GM03348 (cell line): Measurements from ENCODE around the gene ANKLE2.

ENCODE experiments used
- DNase-seq: peaks from one replicate; pipeline ENCODE4 v3.0.0; 2012; ENCODE audit warnings: low spot score

The ANKLE2 gene

DNA sequence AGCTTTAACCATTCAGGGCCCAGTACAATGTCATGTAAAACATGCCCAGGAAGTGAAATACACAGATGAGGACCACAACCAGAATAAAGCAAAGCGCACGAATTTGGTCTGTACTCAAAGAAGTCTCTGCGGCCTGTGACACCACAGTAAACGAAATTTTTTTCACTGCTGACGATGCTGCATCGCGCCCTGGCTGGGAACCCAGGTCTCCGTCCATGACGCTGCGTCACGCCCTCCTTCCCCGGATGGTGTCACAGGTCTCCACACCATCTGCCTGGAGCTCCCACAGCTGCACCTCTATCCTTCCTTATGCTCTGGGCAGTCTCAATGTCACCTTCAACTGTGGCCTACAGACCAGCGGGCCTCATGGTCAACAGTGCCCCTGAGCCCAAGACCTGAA, 17.8 kb downstream of the ANKLE2 start:
- DNase-seq: no peak

GRCh38 chr12:132741620-132742019, 20.0 kb downstream of the ANKLE2 start:
- DNase-seq: no peak

GRCh38 chr12:132740652-132741051, 21.0 kb downstream of the ANKLE2 start:
- DNase-seq: no peak

DNA sequence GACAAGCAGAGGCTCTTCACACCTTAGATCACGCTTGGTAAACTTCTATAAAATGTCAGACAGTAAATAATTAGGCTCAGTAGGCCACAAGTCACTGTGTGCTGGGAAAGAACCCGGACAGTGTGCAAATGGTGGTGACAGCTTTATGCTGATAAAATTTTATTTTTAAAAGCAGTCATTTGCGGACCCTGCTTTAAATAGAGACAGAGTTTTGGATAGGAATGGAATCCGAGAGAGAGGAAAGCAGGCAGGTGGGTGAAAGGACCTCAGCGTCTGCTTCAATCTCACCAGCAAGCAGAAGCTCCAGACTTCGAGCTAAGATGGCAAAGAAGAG, 21.4 kb downstream of the ANKLE2 start:
- no peak for DNase-seq

DNA sequence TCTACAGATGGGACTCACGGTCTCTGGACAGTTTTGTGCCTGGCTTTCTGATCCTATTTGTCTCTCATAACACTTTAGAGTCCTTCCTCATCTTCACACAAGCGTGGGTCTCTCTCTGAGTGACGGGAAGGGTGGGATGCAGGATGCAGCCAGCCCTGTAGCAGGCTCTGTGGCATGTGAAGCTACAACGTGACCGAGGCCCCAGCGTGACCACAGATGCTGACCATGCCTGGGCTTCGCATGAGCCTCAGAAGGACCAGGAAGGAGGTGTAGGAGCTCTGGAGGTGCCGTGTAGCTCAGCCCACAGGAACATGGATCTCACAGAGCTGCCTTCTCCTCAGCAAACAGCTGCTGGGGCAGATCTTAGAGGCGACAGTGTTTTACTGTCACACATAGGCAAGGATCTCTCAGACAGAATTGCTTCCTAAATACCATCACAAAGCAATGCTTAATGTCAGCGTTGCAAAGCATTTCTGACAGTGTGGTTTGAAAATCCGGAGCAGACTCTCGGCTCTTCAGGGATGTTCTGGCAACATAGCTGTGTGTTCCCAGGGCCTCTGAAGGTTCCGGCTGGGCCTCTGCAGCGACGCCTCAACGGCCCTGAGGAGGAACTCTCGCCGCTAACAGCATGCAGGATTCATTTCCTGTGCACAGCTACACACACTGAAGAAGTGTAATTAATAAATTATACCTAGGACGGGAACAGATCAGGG, 21.9 kb downstream of the ANKLE2 start:
- no peak for DNase-seq

DNA sequence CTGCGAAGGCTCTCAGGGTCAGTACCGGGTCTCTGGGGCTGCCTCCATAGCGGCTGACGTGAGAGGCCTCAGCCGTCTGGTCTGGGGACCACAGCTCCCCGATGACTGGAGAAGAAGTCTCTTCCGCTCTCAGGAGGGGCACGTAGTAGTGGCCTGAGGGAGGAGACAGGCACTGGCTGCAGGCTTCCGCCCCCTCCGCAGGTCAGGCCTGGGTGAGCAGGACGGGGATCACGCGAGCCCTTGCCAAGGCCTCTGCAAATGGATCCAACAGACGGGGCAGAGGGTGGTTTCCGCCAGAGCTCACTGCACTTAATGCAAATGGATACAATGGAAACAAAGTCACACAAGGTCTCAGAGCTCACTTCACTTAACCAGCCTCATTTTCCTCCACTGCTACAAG, 24.7 kb downstream of the ANKLE2 start:
- DNase-seq: no peak

GRCh38 chr12:132736378-132736777, 25.3 kb downstream of the ANKLE2 start:
- no peak for DNase-seq

DNA sequence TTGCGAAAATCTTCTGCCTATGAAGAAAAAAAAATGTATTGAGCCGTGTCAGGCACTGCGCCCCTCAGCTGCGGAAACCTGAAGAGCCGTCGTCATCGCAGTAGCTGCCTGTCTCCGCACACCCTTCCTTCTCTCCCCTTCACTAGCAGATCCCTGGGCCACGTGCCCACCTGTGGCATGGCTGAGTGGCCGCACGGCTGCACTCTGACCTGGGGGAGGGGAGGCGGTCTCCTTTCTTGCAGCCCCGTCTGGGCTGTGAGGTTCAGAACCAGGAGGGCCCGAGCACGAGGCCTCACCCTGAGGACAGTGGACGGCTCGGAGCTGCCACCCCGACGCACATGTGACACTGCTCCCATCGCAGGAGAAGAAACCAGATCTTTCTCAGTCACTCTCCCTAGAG, 26.1 kb downstream of the ANKLE2 start:
- no peak for DNase-seq

- DNase-seq: no peak
Measured at GRCh38 chr12:132734206-132734605, 27.4 kb downstream of the ANKLE2 start.

- no peak for DNase-seq
Measured at GRCh38 chr12:132731574-132731973, 30.1 kb downstream of the ANKLE2 start.

DNA sequence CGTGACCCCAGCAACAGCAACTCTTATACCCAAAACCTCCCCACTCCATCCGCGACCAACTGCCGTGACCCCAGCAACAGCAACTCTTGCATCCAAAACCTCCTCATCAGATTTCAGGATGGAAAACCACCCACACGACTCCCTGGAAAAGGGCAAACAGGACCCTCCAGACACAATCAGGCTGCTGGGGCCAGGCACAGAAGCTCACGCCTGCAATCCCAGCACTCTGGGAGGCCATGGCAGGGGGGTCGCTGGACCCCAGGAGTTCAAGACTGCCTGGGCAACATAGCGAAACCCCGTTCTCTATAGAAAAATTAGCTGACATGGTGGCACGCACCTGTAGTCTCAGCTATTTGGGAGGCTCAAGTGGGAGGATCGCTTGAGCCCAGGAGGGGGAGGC, 31.3 kb downstream of the ANKLE2 start:
- DNase-seq: no peak

DNA sequence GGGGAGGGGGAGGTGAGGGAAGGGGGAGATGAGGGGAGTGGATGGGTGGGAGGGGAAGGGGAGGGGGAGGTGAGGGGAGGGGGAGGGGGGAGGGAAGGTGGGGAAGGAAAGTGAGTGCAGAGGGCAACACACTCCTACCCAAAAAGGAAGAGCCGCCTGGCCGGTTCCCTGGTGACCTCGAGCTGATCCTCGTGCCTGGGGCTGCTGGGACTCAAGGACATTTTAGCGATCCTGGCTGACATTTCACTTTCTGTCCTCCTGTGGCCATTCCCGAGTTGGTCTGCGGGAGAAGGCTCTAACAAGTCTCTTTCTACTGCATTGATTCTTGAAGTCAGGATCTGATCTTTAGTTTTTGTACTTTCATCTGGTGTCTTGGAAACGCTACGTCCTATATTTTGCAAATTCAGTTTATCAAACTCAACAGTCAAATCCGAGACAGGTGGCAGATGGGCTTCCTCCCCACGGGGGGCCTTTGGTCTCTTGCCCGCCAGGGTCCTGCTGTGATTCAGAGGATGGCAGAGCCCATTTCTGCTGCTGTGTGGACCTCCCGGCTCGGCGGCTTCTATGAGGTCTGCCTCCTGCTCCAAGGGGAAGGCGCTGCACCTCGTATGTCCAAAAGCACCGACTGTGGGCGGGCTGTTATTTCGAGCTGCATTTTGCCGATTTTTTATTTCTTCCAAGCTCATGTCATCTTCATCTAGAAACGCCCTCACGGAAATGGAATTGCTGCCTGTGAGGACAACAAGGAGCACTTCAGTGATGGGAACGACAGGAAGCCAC, 31.9 kb downstream of the ANKLE2 start:
- DNase-seq: no peak

DNA sequence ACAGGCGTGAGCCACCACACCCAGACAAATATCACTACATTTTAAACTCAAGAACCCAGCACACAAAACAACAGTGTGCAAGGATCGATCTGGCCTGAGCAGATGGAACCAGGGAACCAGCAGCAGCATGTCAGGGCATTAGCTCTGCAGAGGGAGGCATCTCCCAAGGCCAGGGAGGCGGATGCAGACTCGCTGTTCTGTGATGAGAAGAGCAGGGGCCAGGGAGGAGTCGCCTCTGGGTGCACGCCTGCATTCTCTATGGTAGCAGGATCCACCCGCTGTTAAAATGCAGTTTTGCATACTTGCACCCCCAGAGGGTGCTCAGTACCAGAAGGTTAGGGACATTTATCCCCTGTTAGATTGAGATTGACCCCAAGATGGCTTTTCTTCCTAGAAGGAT, 33.1 kb downstream of the ANKLE2 start:
- DNase-seq: no peak

GRCh38 chr12:132727091-132727794, 34.4 kb downstream of the ANKLE2 start:
- DNase-seq: no peak

DNA sequence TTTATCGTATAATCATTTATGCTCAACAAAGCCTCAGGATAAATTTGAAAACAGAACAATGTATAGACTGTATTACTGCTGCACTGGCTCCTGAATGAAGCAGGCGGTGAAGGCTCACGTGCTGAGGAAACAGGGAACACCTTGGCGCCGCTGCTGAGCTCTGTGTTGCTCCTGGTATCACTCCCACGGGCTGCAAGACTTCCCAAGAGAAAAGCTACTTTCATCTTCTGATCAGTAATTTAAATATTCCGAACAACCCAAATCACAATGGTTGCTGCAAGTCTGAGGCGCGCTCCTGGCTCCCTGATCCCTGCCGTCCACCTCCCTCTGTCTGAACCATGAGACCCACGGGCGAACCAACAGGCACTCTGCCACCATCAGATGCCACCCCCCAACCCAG, 35.2 kb downstream of the ANKLE2 start:
- DNase-seq: no peak

GRCh38 chr12:132724506-132725241, 37.0 kb downstream of the ANKLE2 start:
- no peak for DNase-seq

DNA sequence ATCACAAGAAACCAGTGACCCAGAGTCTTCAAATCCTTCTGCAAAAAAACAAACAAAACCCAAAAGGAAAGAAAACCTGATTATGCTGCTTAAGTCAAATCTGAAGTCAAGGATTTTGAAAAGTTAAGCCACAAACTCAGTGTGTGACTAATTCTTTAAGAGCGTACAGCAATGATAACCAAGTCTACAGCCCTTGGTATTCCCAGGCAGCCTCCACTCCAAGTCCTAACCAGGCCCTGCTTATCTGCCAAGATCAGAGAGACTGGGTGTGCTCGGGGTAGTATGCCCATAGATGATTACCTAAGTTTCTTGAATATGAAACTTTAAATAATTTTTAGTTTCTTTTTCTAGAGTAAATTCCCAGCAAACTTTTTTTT, 37.9 kb downstream of the ANKLE2 start:
- peak; percentile 61 for DNase-seq

DNA sequence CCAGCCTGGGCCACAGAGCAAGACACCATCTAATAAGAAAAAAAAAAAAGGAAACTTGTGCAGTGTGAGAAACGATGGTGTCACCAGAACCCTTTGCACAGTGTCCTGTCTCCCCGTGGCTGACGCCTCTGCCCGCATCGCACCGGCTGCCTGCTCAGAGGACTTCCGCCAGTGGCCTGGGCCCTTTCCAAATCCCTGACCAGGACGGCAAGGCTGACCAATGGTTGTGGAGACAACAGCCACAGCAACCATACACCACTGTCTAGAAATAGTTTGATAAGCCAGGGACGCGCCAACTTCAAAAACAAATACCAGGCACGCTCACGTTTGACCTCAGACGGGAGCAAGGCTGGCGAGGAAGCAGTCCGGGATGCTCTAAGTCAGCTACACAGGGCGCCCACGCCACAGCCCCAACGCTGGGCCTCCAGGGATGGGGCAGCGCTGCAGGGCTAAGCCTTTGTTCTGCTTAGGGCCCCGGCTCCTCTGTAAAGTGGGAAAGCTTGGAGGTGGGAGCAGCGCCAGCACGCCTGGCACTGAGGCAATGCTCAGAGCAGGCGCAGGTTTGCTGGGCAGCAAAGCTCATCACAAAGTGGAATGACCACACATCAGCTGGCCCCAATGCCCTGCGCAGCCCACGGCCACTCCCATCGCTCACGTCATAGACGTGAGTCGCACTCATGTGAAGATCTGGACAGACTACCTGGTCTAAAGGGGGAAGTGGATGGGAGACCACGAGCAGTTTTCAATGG, 38.4 kb downstream of the ANKLE2 start:
- no peak for DNase-seq

DNA sequence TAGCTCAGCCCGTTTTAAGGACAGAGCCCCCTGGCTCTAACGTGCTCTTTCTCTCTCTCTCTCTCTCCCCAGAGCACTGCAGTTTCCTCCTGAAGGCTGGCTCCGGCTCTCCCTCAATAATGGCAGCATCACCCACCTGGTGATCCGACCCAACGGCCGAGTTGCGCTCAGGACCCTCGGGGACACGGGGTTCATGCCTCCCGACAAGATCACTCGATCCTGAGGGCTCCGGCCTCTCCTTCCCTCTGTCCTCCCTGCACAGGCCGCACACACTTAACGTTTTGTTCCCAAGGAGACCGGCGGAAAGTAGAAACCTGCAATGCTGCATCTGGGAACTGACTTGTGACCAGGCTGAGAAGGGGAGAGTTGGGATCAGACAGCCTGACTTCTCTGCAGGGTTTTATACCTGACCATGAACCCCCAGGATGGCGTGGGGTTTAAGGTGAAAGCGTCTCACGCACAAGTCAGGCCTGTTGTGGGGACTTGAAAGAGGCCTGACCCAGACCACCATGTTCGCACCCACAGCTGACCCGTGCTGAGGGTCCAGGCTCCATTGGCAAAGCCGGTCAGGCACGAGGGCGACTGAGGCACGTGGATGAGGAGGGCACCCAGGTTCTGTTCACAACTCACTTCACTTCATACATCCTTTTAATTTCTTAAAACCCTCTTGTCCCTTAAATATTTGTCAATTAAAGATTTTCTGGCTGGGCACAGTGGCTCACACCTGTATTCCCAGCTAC, 40.9 kb downstream of the ANKLE2 start:
- no peak for DNase-seq

DNA sequence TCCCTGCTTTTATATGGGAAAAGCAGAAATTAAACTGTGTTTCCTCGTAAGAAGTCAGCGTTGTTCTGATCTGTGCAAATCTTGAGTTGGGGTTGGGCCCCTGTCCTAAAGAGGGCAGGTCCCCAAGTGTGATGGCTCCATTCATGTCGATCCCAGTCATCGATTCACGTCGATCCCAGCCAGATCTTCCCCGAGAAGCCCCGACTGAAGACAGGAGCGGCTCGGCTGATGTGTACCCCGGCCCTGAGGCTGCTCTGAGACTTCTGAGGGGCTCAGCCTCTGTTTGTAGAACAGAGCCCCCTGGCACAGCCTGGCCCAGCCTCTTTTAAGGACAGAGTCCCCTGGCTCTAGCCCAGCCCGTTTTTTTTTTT, 41.7 kb downstream of the ANKLE2 start:
- no peak for DNase-seq
